Peyer's patch (tissue), 4 donors: Measurements from ENCODE around the gene RHOF. TPM values are rescaled to one million over a fixed set of nuclear protein-coding genes. Genes with fewer than 3 reads are reported as not detected.

Experiments used
- DNase-seq, 3 donors: peaks; one replicate each; pipeline ENCODE4 v3.0.0-alpha.2; 2017 to 2019
- H3K27ac ChIP-seq, 4 donors: fragments of 200-600 bp; sonication (generic); one replicate each; pipeline ENCODE4 v1.5.1; 2016 to 2019
- H3K27me3 ChIP-seq, 2 donors: fragments of 200-600 bp; sonication (generic); one replicate each; pipeline ENCODE4 v1.5.1; 2019
- H3K36me3 ChIP-seq, 3 donors: fragments of 200-600 bp; sonication (generic); one replicate each; pipeline ENCODE4 v1.5.1; 2016 to 2019
- H3K4me1 ChIP-seq, 4 donors: fragments of 200-600 bp; sonication (generic); one replicate each; pipeline ENCODE4 v1.5.1; 2016 to 2019
- H3K4me3 ChIP-seq, 4 donors: fragments of 200-600 bp; sonication (generic); 1 replicate in 3 of 4; 2 replicates in 1 of 4; pipeline ENCODE4 v1.5.1; 2016 to 2019; ENCODE audit warnings: mild to moderate bottlenecking in 1 of 4
- H3K9me3 ChIP-seq, 4 donors: fragments of 200-600 bp; sonication (generic); one replicate each; pipeline ENCODE4 v1.5.1; 2016 to 2019; ENCODE audit warnings: mild to moderate bottlenecking in 1 of 4
- POLR2A ChIP-seq, 2 donors: fragments of 450-650 bp; IDR thresholded peaks; one replicate each; pipeline ENCODE4 v1.5.1; 2017; ENCODE audit warnings: antibody characterized with exemption in 2 of 2, mild to moderate bottlenecking in 2 of 2, moderate library complexity in 2 of 2
- total RNA-seq, 4 donors: library from RNA; depleted of rRNA; stranded (reverse); fragments of >200 nt; gene quantifications; one replicate each; pipeline ENCODE4 v1.1.0, GENCODE V29; 2016
- TF ChIP-seq, protein P1 (sequence below), 6 experiments: fragments of 450-650 bp in 4 of 6; fragments of 200-600 bp in 2 of 6; sonication (generic) in 1 of 6; IDR thresholded peaks; one replicate each; pipeline ENCODE4 v1.5.1; 2017 to 2019; ENCODE audit warnings: antibody characterized with exemption in 6 of 6, mild to moderate bottlenecking in 3 of 6, moderate library complexity in 1 of 6

The RHOF gene
- total RNA-seq, 4 donors from 2014 or later, result 31.4 to 134 (median 91.0) TPM

GRCh38 chr12:121828306-121828705, 34.8 kb upstream of the RHOF start:
- DNase-seq, result no peak
- Histone ChIP-seq H3K27me3 (no peaks in the 10 kb centered on the region), H3K4me1 (no peaks in the 10 kb centered on the region), H3K4me3 (no peak overlapping the region), H3K36me3 (peaks cover 0 to 92% (median 0%) of the 10 kb centered on the region in 3 donors), H3K9me3 (no peaks in the 10 kb centered on the region), H3K27ac (no peak overlapping the region)
- TF ChIP-seq, protein P1, sequence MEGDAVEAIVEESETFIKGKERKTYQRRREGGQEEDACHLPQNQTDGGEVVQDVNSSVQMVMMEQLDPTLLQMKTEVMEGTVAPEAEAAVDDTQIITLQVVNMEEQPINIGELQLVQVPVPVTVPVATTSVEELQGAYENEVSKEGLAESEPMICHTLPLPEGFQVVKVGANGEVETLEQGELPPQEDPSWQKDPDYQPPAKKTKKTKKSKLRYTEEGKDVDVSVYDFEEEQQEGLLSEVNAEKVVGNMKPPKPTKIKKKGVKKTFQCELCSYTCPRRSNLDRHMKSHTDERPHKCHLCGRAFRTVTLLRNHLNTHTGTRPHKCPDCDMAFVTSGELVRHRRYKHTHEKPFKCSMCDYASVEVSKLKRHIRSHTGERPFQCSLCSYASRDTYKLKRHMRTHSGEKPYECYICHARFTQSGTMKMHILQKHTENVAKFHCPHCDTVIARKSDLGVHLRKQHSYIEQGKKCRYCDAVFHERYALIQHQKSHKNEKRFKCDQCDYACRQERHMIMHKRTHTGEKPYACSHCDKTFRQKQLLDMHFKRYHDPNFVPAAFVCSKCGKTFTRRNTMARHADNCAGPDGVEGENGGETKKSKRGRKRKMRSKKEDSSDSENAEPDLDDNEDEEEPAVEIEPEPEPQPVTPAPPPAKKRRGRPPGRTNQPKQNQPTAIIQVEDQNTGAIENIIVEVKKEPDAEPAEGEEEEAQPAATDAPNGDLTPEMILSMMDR (IDR thresholded peaks at IDR 0.05), result no peak
- TF ChIP-seq POLR2A (IDR thresholded peaks at IDR 0.05), result no peak

DNA sequence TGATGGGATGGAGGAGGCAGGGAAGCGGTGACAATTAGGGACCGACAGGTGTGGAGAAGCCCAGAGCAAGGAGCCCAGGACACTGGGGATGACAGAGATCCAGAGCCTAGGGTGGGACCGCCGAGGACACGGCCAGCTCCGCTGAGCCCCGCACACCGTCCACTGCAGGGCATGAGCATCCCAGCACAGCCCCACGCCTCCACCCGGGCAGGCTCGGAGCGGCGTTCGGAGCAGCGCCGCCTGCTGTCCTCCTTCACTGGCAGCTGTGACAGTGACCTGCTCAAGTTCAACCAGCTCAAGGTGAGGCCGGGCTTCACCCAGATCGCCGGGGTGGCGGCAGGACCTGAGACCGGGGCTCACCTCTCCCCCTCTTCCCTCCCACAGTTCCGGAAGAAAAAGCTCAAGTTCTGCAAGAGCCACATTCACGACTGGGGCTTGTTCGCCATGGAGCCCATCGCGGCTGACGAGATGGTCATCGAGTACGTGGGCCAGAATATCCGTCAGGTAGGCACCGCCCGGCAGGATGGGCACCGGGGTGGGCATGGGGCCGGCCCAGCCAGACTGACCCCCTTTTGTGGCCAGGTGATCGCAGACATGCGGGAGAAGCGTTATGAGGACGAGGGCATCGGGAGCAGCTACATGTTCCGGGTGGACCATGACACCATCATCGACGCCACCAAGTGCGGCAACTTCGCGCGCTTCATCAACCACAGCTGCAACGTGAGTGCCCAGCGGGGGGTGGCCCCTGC, 34.0 kb upstream of the RHOF start:
- H3K4me3 ChIP-seq, result no peak overlapping the region
- no peaks in the 10 kb centered on the region for H3K27me3 ChIP-seq
- TF ChIP-seq POLR2A (IDR thresholded peaks at IDR 0.05), result no peak
- TF ChIP-seq, protein P1 (IDR thresholded peaks at IDR 0.05), result no peak
- H3K9me3 ChIP-seq, result no peaks in the 10 kb centered on the region
- H3K27ac ChIP-seq, result no peak overlapping the region
- no peaks in the 10 kb centered on the region for H3K4me1 ChIP-seq
- no peak for DNase-seq
- H3K36me3 ChIP-seq, result peaks cover 0 to 100% (median 0%) of the 10 kb centered on the region in 3 donors

DNA sequence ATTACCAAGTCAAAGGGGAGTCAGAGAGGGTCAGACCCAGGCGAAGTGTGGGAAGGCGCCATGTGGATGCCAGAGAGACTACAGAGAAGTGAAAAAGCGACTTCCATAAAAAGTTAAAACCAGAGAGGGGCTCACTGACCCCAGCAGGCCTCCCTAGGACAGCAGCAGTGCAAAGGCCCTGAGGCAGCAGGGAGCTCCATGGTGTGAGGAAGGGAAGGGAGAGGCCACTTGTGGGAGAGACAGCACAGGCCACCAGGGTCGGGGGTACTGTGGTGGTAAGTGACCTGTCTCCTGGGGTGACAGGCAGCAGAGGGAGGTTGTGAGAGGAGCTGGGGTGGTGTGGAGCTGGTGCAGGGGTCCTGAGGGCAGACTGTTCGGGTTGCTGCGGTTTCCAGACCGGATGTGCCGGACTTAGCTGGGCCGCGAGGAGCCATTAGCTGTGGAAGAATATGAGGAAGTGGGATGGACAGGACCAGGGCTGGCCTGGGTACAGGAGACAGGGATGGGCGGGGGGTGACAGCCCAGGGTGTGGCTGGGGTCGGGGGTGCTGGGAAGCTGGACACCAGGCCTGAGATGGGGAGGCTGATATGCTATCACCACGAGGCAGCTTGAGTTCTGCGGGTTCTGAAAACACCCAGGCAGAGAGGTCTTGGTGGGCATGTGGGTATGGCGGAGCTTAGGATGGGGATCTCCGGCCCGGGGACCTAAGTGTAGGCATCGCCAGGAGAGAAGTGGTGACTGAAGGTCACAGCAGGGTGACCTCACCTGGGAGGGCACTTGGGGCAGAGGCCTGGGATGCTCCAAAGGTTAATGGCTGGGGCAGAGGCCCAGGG, 33.0 kb upstream of the RHOF start:
- H3K9me3 ChIP-seq, result no peaks in the 10 kb centered on the region
- DNase-seq, result no peak
- no peak for TF ChIP-seq POLR2A (IDR thresholded peaks at IDR 0.05)
- TF ChIP-seq, protein P1 (IDR thresholded peaks at IDR 0.05), result no peak
- H3K4me1 ChIP-seq, result no peaks in the 10 kb centered on the region
- H3K27ac ChIP-seq, result no peak overlapping the region
- no peak overlapping the region for H3K4me3 ChIP-seq
- H3K36me3 ChIP-seq, result peaks cover 0 to 100% (median 0%) of the 10 kb centered on the region in 3 donors
- H3K27me3 ChIP-seq, result no peaks in the 10 kb centered on the region

DNA sequence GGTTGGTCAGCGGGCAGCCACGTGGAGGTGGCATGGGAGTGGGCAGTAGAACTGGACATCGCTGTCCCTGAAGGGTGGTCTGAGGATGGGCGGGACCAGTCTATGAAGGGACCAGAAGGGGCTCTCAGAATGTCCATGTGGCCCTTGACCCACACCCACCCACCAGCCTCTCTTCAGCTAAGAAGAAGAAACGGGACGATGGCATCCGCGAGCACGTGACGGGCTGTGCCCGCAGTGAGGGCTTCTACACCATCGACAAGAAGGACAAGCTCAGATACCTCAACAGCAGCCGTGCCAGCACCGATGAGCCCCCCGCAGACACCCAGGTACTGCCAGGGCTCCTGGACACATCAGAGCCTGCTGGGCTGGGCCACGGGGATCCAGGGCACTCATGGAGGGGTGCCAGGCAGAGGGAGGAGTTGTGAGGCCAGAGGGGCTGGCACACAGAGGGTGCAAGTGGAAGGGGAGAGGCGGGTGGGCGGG, 31.6 kb upstream of the RHOF start:
- no peak for DNase-seq
- peaks cover 0 to 100% (median 0%) of the 10 kb centered on the region in 3 donors for H3K36me3 ChIP-seq
- H3K27ac ChIP-seq, result no peak overlapping the region
- H3K27me3 ChIP-seq, result no peaks in the 10 kb centered on the region
- TF ChIP-seq, protein P1 (IDR thresholded peaks at IDR 0.05), result no peak
- TF ChIP-seq POLR2A (IDR thresholded peaks at IDR 0.05), result no peak
- no peaks in the 10 kb centered on the region for H3K9me3 ChIP-seq
- no peak overlapping the region for H3K4me3 ChIP-seq
- H3K4me1 ChIP-seq, result no peaks in the 10 kb centered on the region

DNA sequence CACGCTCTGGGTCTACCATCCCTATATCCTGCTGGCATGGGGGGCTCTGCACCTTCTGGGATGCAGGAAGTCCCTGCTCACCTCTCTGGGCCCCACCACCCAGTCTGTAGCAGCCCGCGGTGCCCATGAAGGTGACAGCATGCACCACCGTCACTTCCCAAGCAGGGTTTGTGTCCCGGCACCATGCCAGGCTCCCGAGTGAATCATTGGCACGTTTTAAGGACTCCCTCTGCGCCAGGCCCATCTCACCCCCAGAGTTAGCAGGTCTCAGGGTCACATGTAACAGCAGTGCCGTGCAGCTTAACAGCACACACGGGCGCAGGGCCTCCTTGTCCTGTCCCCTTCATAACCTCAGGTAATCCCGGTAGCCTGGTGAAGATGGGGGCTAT, 30.2 kb upstream of the RHOF start:
- no peak for TF ChIP-seq POLR2A (IDR thresholded peaks at IDR 0.05)
- TF ChIP-seq, protein P1 (IDR thresholded peaks at IDR 0.05), result no peak
- no peaks in the 10 kb centered on the region for H3K4me1 ChIP-seq
- no peak for DNase-seq
- peaks cover 0 to 100% (median 0%) of the 10 kb centered on the region in 3 donors for H3K36me3 ChIP-seq
- H3K4me3 ChIP-seq, result no peak overlapping the region
- H3K27ac ChIP-seq, result no peak overlapping the region
- no peaks in the 10 kb centered on the region for H3K9me3 ChIP-seq
- no peaks in the 10 kb centered on the region for H3K27me3 ChIP-seq
